Kidney epithelial cell (primary cell): Measurements from ENCODE around the gene AGBL1. TPM values are rescaled to one million over a fixed set of nuclear protein-coding genes. Genes with fewer than 3 reads are reported as not detected.

Source experiments
- DNase-seq: peaks from one replicate; pipeline ENCODE4 v3.0.0-alpha.2; 2010; ENCODE audit warnings: low read depth
- H3K27me3 ChIP-seq: 2 replicates; pipeline ENCODE4 v1.6.0; 2011; ENCODE audit warnings: low read length; ENCODE audit not compliant: control insufficient read depth, insufficient read depth
- H3K36me3 ChIP-seq: 2 replicates; pipeline ENCODE4 v1.5.1; 2011; ENCODE audit warnings: low read length; ENCODE audit not compliant: control insufficient read depth, insufficient read depth
- H3K4me3 ChIP-seq: 2 replicates; pipeline ENCODE4 v1.5.1; 2011; ENCODE audit warnings: low read depth, mild to moderate bottlenecking, control low read depth, low read length
- CTCF ChIP-seq: IDR thresholded peaks from 2 replicates; pipeline ENCODE4 v1.5.1; 2011; ENCODE audit warnings: mild to moderate bottlenecking, moderate library complexity, low read length, control low read depth, inconsistent platforms; ENCODE audit not compliant: insufficient read depth, poor library complexity, severe bottlenecking
- total RNA-seq: library from RNA; depleted of rRNA; stranded (reverse); fragments of >200 nt; gene quantifications from 2 replicates; pipeline ENCODE4 v1.2.3, GENCODE V29; 2015

The AGBL1 gene
- total RNA-seq, 1 donor from 2014 or later = not detected

GRCh38 chr15:86483936-86484335, 404.3 kb downstream of the AGBL1 start:
- no peak for TF ChIP-seq CTCF
- Histone ChIP-seq H3K27me3 (no peaks in the 10 kb centered on the region), H3K36me3 (no peaks in the 10 kb centered on the region), H3K4me3 (no peak overlapping the region)
- DNase-seq = no peak

- Histone ChIP-seq H3K36me3 (no peaks in the 10 kb centered on the region), H3K4me3 (no peak overlapping the region), H3K27me3 (no peaks in the 10 kb centered on the region)
- TF ChIP-seq CTCF = no peak
- no peak for DNase-seq
Observed at GRCh38 chr15:86488046-86488445, 408.4 kb downstream of the AGBL1 start.

- H3K36me3 ChIP-seq = no peaks in the 10 kb centered on the region
- TF ChIP-seq CTCF = no peak
- no peaks in the 10 kb centered on the region for H3K27me3 ChIP-seq
- no peak for DNase-seq
- no peak overlapping the region for H3K4me3 ChIP-seq
Observed at GRCh38 chr15:86489981-86490380, 410.3 kb downstream of the AGBL1 start.

GRCh38 chr15:86491118-86491517, 411.4 kb downstream of the AGBL1 start:
- DNase-seq = no peak
- H3K4me3 ChIP-seq = no peak overlapping the region
- no peak for TF ChIP-seq CTCF
- H3K27me3 ChIP-seq = no peaks in the 10 kb centered on the region
- no peaks in the 10 kb centered on the region for H3K36me3 ChIP-seq

GRCh38 chr15:86493884-86494283, 414.2 kb downstream of the AGBL1 start:
- TF ChIP-seq CTCF = no peak
- Histone ChIP-seq H3K36me3 (no peaks in the 10 kb centered on the region), H3K27me3 (no peaks in the 10 kb centered on the region), H3K4me3 (no peak overlapping the region)
- DNase-seq = no peak

- Histone ChIP-seq H3K27me3 (no peaks in the 10 kb centered on the region), H3K36me3 (no peaks in the 10 kb centered on the region), H3K4me3 (no peak overlapping the region)
- no peak for TF ChIP-seq CTCF
- no peak for DNase-seq
Observed at GRCh38 chr15:86494475-86494874, 414.8 kb downstream of the AGBL1 start.
